Thymus (tissue), 11 donors: ENCODE measurements around the gene TBC1D8. TPM values are rescaled to one million over a fixed set of nuclear protein-coding genes. Genes with fewer than 3 reads are reported as not detected.
A peak's percentile ranks its signal among the peaks of the same experiment; 100 is the strongest.

ENCODE experiments used
- DNase-seq, 9 donors: peaks; one replicate each; pipeline ENCODE4 v3.0.0-alpha.2; 2013; ENCODE audit warnings: low spot score in 9 of 9, low read depth in 6 of 9, missing footprints in 1 of 9
- H3K27ac ChIP-seq, 2 donors: one replicate each; pipeline ENCODE4 v1.5.1; 2013; ENCODE audit warnings: control low read depth in 1 of 2, low read depth in 1 of 2, low read length in 1 of 2, mild to moderate bottlenecking in 1 of 2, moderate library complexity in 1 of 2
- H3K27me3 ChIP-seq, 2 donors: one replicate each; pipeline ENCODE4 v1.5.1; 2013; ENCODE audit warnings: low read length in 1 of 2; ENCODE audit not compliant: control insufficient read depth in 2 of 2, insufficient read depth in 1 of 2
- H3K36me3 ChIP-seq, 2 donors: one replicate each; pipeline ENCODE4 v1.5.1; 2013; ENCODE audit warnings: low read length in 1 of 2, mild to moderate bottlenecking in 1 of 2, moderate library complexity in 1 of 2; ENCODE audit not compliant: control insufficient read depth in 2 of 2, insufficient read depth in 2 of 2
- H3K4me1 ChIP-seq, 2 donors: one replicate each; pipeline ENCODE4 v1.5.1; 2013; ENCODE audit warnings: low read length in 2 of 2; ENCODE audit not compliant: control insufficient read depth in 2 of 2, insufficient read depth in 2 of 2
- H3K4me3 ChIP-seq, 2 donors: one replicate each; pipeline ENCODE4 v1.5.1; 2013; ENCODE audit warnings: low read length in 2 of 2, control low read depth in 1 of 2, mild to moderate bottlenecking in 1 of 2
- H3K9me3 ChIP-seq, 2 donors: one replicate each; pipeline ENCODE4 v1.5.1; 2013; ENCODE audit warnings: low read length in 1 of 2, mild to moderate bottlenecking in 1 of 2; ENCODE audit not compliant: control insufficient read depth in 2 of 2, insufficient read depth in 1 of 2
- WGBS: extraction: QIAGEN DNeasy Blood & Tissue Kit; methylation state at CpG from one replicate; pipeline ENCODE4 v1.1.7; 2013; 5-methylcytosine and 5-hydroxymethylcytosine counted together
- polyA plus RNA-seq: library from polyadenylated mRNA; stranded (reverse); fragments of 200-250 nt; gene quantifications from one replicate; pipeline ENCODE4 v1.2.3, GENCODE V29; 2013
- total RNA-seq: library from RNA; stranded (reverse); fragments of 120-200 nt; gene quantifications from one replicate; pipeline ENCODE4 v1.2.4, GENCODE V29; 2013
- donor health status: healthy.

The TBC1D8 gene
- total and polyA plus RNA-seq, 2 donors, result 7.7 to 16.5 TPM

GRCh38 chr2:101096619-101097142 lies 54.5 kb downstream of the TBC1D8 start:
- WGBS, result 97% methylated on average over 4 of the region's 4 CpGs
- no peak for DNase-seq
- no peaks in the 10 kb centered on the region for H3K27me3 ChIP-seq
- no peaks in the 10 kb centered on the region for H3K9me3 ChIP-seq
- no peaks in the 10 kb centered on the region for H3K4me1 ChIP-seq
- H3K4me3 ChIP-seq, result no peak overlapping the region
- H3K36me3 ChIP-seq, result no peaks in the 10 kb centered on the region
- H3K27ac ChIP-seq, result no peak overlapping the region

GRCh38 chr2:101094351-101094750 lies 56.8 kb downstream of the TBC1D8 start:
- Histone ChIP-seq H3K27ac (no peak overlapping the region), H3K4me3 (no peak overlapping the region), H3K9me3 (no peaks in the 10 kb centered on the region), H3K27me3 (no peaks in the 10 kb centered on the region), H3K36me3 (no peaks in the 10 kb centered on the region), H3K4me1 (no peaks in the 10 kb centered on the region)
- 92% methylated on average over 1 of the region's 1 CpG for WGBS
- DNase-seq, result no peak

GRCh38 chr2:101089942-101090799 lies 61.0 kb downstream of the TBC1D8 start:
- DNase-seq, result no peak
- Histone ChIP-seq H3K27me3 (no peaks in the 10 kb centered on the region), H3K4me1 (no peaks in the 10 kb centered on the region), H3K36me3 (no peaks in the 10 kb centered on the region), H3K9me3 (no peaks in the 10 kb centered on the region), H3K4me3 (no peak overlapping the region), H3K27ac (no peak overlapping the region)
- WGBS, result 92% methylated on average over 12 of the region's 12 CpGs

GRCh38 chr2:101089419-101089818 lies 61.8 kb downstream of the TBC1D8 start:
- 98% methylated on average over 1 of the region's 1 CpG for WGBS
- Histone ChIP-seq H3K27me3 (no peaks in the 10 kb centered on the region), H3K36me3 (no peaks in the 10 kb centered on the region)

GRCh38 chr2:101087638-101088037 lies 63.5 kb downstream of the TBC1D8 start:
- no peaks in the 10 kb centered on the region for H3K27me3 ChIP-seq
- no peak for DNase-seq
- H3K9me3 ChIP-seq, result no peaks in the 10 kb centered on the region
- no peaks in the 10 kb centered on the region for H3K4me1 ChIP-seq
- H3K36me3 ChIP-seq, result no peaks in the 10 kb centered on the region
- no peak overlapping the region for H3K27ac ChIP-seq
- H3K4me3 ChIP-seq, result no peak overlapping the region

More at GRCh38 chr2:101089419-101089818, 61.8 kb downstream of the TBC1D8 start:
- DNase-seq, result peak in 1 of 9 donors; percentile 16
- H3K4me1 ChIP-seq, result no peaks in the 10 kb centered on the region
- H3K9me3 ChIP-seq, result no peaks in the 10 kb centered on the region
- no peak overlapping the region for H3K4me3 ChIP-seq
- no peak overlapping the region for H3K27ac ChIP-seq

GRCh38 chr2:101083613-101084012 lies 67.6 kb downstream of the TBC1D8 start:
- H3K4me3 ChIP-seq, result no peak overlapping the region
- WGBS, result 93% methylated on average over 2 of the region's 2 CpGs
- no peaks in the 10 kb centered on the region for H3K9me3 ChIP-seq
- H3K4me1 ChIP-seq, result no peaks in the 10 kb centered on the region
- no peaks in the 10 kb centered on the region for H3K36me3 ChIP-seq
- no peaks in the 10 kb centered on the region for H3K27me3 ChIP-seq
- no peak for DNase-seq
- no peak overlapping the region for H3K27ac ChIP-seq

- Histone ChIP-seq H3K4me1 (no peaks in the 10 kb centered on the region), H3K36me3 (no peaks in the 10 kb centered on the region), H3K27me3 (no peaks in the 10 kb centered on the region), H3K27ac (no peak overlapping the region), H3K9me3 (no peaks in the 10 kb centered on the region), H3K4me3 (no peak overlapping the region)
- DNase-seq, result no peak
- 98% methylated on average over 6 of the region's 6 CpGs for WGBS
These were observed 68.2 kb downstream of the TBC1D8 start for GRCh38 chr2:101082998-101083397.

- Histone ChIP-seq H3K27me3 (no peaks in the 10 kb centered on the region), H3K27ac (no peak overlapping the region), H3K9me3 (no peaks in the 10 kb centered on the region), H3K4me3 (no peak overlapping the region), H3K36me3 (no peaks in the 10 kb centered on the region), H3K4me1 (no peaks in the 10 kb centered on the region)
- DNase-seq, result no peak
- WGBS, result 78% methylated on average over 1 of the region's 1 CpG
These were observed 69.7 kb downstream of the TBC1D8 start for GRCh38 chr2:101081375-101081907.

- H3K4me3 ChIP-seq, result no peak overlapping the region
- H3K36me3 ChIP-seq, result no peaks in the 10 kb centered on the region
- no peaks in the 10 kb centered on the region for H3K27me3 ChIP-seq
- no peaks in the 10 kb centered on the region for H3K9me3 ChIP-seq
- no peaks in the 10 kb centered on the region for H3K4me1 ChIP-seq
- WGBS, result 97% methylated on average over 14 of the region's 14 CpGs
- no peak for DNase-seq
- no peak overlapping the region for H3K27ac ChIP-seq
These were observed 70.7 kb downstream of the TBC1D8 start for GRCh38 chr2:101080211-101081068.
